WTC11 (cell line): ENCODE measurements around the gene ULK4. TPM values are rescaled to one million over a fixed set of nuclear protein-coding genes. Genes with fewer than 3 reads are reported as not detected.
A peak's percentile ranks its signal among the peaks of the same experiment; 100 is the strongest.

Experiments
- ATAC-seq: fragments of 200-7000 bp; cut with Tn5 transposase; 2 replicates; pipeline ENCODE4 v1.10.0; 2021; ENCODE audit warnings: mild to moderate bottlenecking, moderate library complexity
- CTCF ChIA-PET: fragments of 300-600 bp; sonication (Branson Sonifier 250); formaldehyde crosslinking; loops from one replicate; lab custom pipeline; 2021; ENCODE audit warnings: antibody characterized with exemption; lab: Charles Lee
- POLR2A ChIA-PET: fragments of 350-600 bp; sonication (Branson Sonifier 250); formaldehyde crosslinking; loops from one replicate; lab custom pipeline; 2021; ENCODE audit warnings: antibody characterized with exemption; lab: Charles Lee
- DNase-seq: peaks from one replicate; pipeline ENCODE4 v3.0.0; 2021; ENCODE audit warnings: low spot score
- H3K27ac Mint-ChIP-seq: 2 replicates; pipeline ENCODE4 v1.8.0; 2021; ENCODE audit warnings: mixed read lengths
- H3K27me3 Mint-ChIP-seq: 2 replicates; pipeline ENCODE4 v1.8.0; 2021; ENCODE audit warnings: low read depth, mild to moderate bottlenecking, moderate library complexity, mixed read lengths
- H3K36me3 Mint-ChIP-seq: 2 replicates; pipeline ENCODE4 v1.8.0; 2021; ENCODE audit warnings: mixed read lengths
- H3K4me1 Mint-ChIP-seq: 2 replicates; pipeline ENCODE4 v1.8.0; 2022; ENCODE audit warnings: mixed read lengths
- H3K4me3 Mint-ChIP-seq: 2 replicates; pipeline ENCODE4 v1.8.0; 2021; ENCODE audit warnings: mild to moderate bottlenecking, moderate library complexity, mixed read lengths
- H3K9me3 Mint-ChIP-seq: 2 replicates; pipeline ENCODE4 v1.8.0; 2021; ENCODE audit warnings: mixed read lengths
- AFF4 ChIP-seq: sonication (generic); formaldehyde crosslinking; IDR thresholded peaks from 2 replicates; pipeline ENCODE4 v1.8.1; 2023; ENCODE audit warnings: mild to moderate bottlenecking, missing genetic modification reagents, borderline replicate concordance
- ATF1 ChIP-seq: sonication (generic); formaldehyde crosslinking; IDR thresholded peaks from 2 replicates; pipeline ENCODE4 v1.8.1; 2023; ENCODE audit warnings: mild to moderate bottlenecking, moderate library complexity, missing genetic modification reagents
- FOXJ3 ChIP-seq: sonication (generic); formaldehyde crosslinking; IDR thresholded peaks from 2 replicates; pipeline ENCODE4 v1.9.0; 2021; ENCODE audit warnings: missing genetic modification reagents, mild to moderate bottlenecking, borderline replicate concordance
- GTF2I ChIP-seq: fragments of 250-450 bp; sonication (Bioruptor Pico); conservative IDR thresholded peaks from 2 replicates; pipeline ENCODE4 v1.4.0; 2021; ENCODE audit warnings: mild to moderate bottlenecking
- HMGXB4 ChIP-seq: sonication (generic); formaldehyde crosslinking; IDR thresholded peaks from 2 replicates; pipeline ENCODE4 v1.8.1; 2023; ENCODE audit warnings: mild to moderate bottlenecking, moderate library complexity, missing genetic modification reagents
- TEAD4 ChIP-seq: sonication (generic); formaldehyde crosslinking; IDR thresholded peaks from 2 replicates; pipeline ENCODE4 v1.8.0; 2022; ENCODE audit warnings: mild to moderate bottlenecking, missing genetic modification reagents
- USF2 ChIP-seq: sonication (generic); formaldehyde crosslinking; IDR thresholded peaks from 2 replicates; pipeline ENCODE4 v1.8.1; 2023; ENCODE audit warnings: mild to moderate bottlenecking, missing genetic modification reagents, moderate library complexity
- ZBTB21 ChIP-seq: sonication (generic); formaldehyde crosslinking; IDR thresholded peaks from 2 replicates; pipeline ENCODE4 v1.8.1; 2023; ENCODE audit warnings: mild to moderate bottlenecking, missing genetic modification reagents, borderline replicate concordance
- ZNF121 ChIP-seq: sonication (generic); formaldehyde crosslinking; IDR thresholded peaks from 2 replicates; pipeline ENCODE4 v1.8.0; 2023; ENCODE audit warnings: missing genetic modification reagents
- ZNF416 ChIP-seq: fragments of 250-450 bp; sonication (Bioruptor Pico); IDR thresholded peaks from 2 replicates; pipeline ENCODE4 v1.9.0; 2021; ENCODE audit warnings: mild to moderate bottlenecking, inconsistent platforms
- total RNA-seq: library from RNA; stranded (reverse); gene quantifications from 3 replicates; pipeline ENCODE4 v1.2.3, GENCODE V29; 2021
- TF ChIP-seq, protein P1 (sequence below): sonication (generic); formaldehyde crosslinking; IDR thresholded peaks from 2 replicates; pipeline ENCODE4 v1.8.1; 2022; ENCODE audit warnings: mild to moderate bottlenecking, moderate library complexity, missing genetic modification reagents
- TF ChIP-seq, protein P2 (sequence below): sonication (generic); formaldehyde crosslinking; IDR thresholded peaks from 2 replicates; pipeline ENCODE4 v1.8.0; 2022; ENCODE audit warnings: mild to moderate bottlenecking, missing genetic modification reagents
- TF ChIP-seq, protein P3 (sequence below): sonication (generic); formaldehyde crosslinking; IDR thresholded peaks from 2 replicates; pipeline ENCODE4 v1.8.0; 2022; ENCODE audit warnings: mild to moderate bottlenecking, missing genetic modification reagents
- TF ChIP-seq, protein P4 (sequence below): sonication (generic); formaldehyde crosslinking; IDR thresholded peaks from 2 replicates; pipeline ENCODE4 v1.8.0; 2023; ENCODE audit warnings: missing genetic modification reagents

Gene ULK4
- total RNA-seq, 1 experiment from 2014 or later: 9.2 TPM

DNA sequence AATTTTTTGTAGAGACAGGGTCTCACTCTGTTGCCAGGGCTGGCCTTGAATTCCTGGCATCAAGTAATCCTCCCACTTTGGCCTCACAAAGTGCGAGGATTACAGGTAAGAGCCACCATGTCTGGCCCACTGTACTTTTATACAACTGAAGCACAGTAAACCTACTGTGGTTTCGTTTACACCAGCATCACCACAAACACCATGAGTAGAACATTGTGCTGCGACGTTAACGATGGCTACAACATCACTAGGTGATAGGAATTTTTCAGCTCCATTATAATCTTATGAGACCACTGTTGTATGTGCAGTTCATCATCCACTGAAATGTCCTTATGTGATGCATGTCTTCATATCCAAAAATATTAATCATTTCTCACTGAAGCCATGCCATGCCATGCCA is 750.9 kb downstream of the ULK4 start (continued):
- TF ChIP-seq, protein P1, sequence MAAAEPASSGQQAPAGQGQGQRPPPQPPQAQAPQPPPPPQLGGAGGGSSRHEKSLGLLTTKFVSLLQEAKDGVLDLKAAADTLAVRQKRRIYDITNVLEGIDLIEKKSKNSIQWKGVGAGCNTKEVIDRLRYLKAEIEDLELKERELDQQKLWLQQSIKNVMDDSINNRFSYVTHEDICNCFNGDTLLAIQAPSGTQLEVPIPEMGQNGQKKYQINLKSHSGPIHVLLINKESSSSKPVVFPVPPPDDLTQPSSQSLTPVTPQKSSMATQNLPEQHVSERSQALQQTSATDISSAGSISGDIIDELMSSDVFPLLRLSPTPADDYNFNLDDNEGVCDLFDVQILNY (CRISPR knock-in tag): no peak
- TF ChIP-seq, protein P2, sequence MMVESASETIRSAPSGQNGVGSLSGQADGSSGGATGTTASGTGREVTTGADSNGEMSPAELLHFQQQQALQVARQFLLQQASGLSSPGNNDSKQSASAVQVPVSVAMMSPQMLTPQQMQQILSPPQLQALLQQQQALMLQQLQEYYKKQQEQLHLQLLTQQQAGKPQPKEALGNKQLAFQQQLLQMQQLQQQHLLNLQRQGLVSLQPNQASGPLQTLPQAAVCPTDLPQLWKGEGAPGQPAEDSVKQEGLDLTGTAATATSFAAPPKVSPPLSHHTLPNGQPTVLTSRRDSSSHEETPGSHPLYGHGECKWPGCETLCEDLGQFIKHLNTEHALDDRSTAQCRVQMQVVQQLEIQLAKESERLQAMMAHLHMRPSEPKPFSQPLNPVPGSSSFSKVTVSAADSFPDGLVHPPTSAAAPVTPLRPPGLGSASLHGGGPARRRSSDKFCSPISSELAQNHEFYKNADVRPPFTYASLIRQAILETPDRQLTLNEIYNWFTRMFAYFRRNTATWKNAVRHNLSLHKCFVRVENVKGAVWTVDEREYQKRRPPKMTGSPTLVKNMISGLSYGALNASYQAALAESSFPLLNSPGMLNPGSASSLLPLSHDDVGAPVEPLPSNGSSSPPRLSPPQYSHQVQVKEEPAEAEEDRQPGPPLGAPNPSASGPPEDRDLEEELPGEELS (CRISPR knock-in tag): no peak

GRCh38 chr3:41209646-41210045 is 752.3 kb downstream of the ULK4 start:
- POLR2A ChIA-PET: interaction anchor here (0.6 to 0.9 kb wide), 3 partner anchors 10 to 492 kb away, joined by 3 to 4 read pairs (median 3); partner anchors contain the start of gene CTNNB1

More at GRCh38 chr3:41209646-41210045, 752.3 kb downstream of the ULK4 start:
- H3K27me3 Mint-ChIP-seq: no peaks in the 10 kb centered on the region
- ATAC-seq (no peak), DNase-seq (no peak)
- CTCF ChIA-PET: no interaction called here
- TF ChIP-seq ATF1 (CRISPR knock-in tag) (no peak), ZBTB21 (CRISPR knock-in tag) (no peak), GTF2I (CRISPR knock-in tag) (no peak), ZNF121 (CRISPR knock-in tag) (no peak), FOXJ3 (no peak), AFF4 (CRISPR knock-in tag) (no peak), ZNF416 (no peak), USF2 (CRISPR knock-in tag) (no peak), HMGXB4 (CRISPR knock-in tag) (no peak), TEAD4 (CRISPR knock-in tag) (no peak)
- TF ChIP-seq, protein P3, sequence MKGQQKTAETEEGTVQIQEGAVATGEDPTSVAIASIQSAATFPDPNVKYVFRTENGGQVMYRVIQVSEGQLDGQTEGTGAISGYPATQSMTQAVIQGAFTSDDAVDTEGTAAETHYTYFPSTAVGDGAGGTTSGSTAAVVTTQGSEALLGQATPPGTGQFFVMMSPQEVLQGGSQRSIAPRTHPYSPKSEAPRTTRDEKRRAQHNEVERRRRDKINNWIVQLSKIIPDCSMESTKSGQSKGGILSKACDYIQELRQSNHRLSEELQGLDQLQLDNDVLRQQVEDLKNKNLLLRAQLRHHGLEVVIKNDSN (CRISPR knock-in tag): no peak
- TF ChIP-seq, protein P4, sequence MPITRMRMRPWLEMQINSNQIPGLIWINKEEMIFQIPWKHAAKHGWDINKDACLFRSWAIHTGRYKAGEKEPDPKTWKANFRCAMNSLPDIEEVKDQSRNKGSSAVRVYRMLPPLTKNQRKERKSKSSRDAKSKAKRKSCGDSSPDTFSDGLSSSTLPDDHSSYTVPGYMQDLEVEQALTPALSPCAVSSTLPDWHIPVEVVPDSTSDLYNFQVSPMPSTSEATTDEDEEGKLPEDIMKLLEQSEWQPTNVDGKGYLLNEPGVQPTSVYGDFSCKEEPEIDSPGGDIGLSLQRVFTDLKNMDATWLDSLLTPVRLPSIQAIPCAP: no peak
- no peak overlapping the region for H3K4me3 Mint-ChIP-seq
- peaks cover 6% of the 10 kb centered on the region for H3K36me3 Mint-ChIP-seq
- peaks cover 81% of the 10 kb centered on the region for H3K4me1 Mint-ChIP-seq
- peak overlapping the region; percentile 24; the same call in 1 of the 2 replicates for H3K27ac Mint-ChIP-seq
- H3K9me3 Mint-ChIP-seq: peaks cover 3% of the 10 kb centered on the region; the same call in 1 of the 2 replicates
